Brain microvascular endothelial cell (primary cell): Measurements from ENCODE around the gene DHX58.

Experiments
- DNase-seq: peaks from one replicate; pipeline ENCODE4 v3.0.0-alpha.2; 2020
- H3K27ac ChIP-seq: fragments of 250-450 bp; sonication (Bioruptor Pico); 2 replicates; pipeline ENCODE4 v1.5.1; 2020; ENCODE audit warnings: mild to moderate bottlenecking, moderate library complexity
- H3K27me3 ChIP-seq: fragments of 250-450 bp; sonication (Bioruptor Pico); replicated peaks from 2 replicates; pipeline ENCODE4 v1.5.1; 2020; ENCODE audit warnings: mild to moderate bottlenecking
- H3K36me3 ChIP-seq: fragments of 250-450 bp; sonication (Bioruptor Pico); replicated peaks from 2 replicates; pipeline ENCODE4 v1.5.1; 2020; ENCODE audit warnings: mild to moderate bottlenecking
- H3K4me3 ChIP-seq: 2 replicates; pipeline ENCODE4 v1.5.1; 2011; ENCODE audit warnings: low read depth, mild to moderate bottlenecking, control low read depth, low read length, moderate library complexity
- in situ Hi-C: cut with HindIII; loops from 2 replicates; pipeline ENCODE4 v1.10.0; 2017; ENCODE audit warnings: low sequenced_read_pairs, low pct_ligation_motif_present
- TF ChIP-seq, protein P1 (sequence below): IDR thresholded peaks from 2 replicates; pipeline ENCODE4 v1.5.1; 2011; ENCODE audit warnings: low read depth, mild to moderate bottlenecking, moderate library complexity, low read length, control low read depth, inconsistent platforms; ENCODE audit errors: missing control alignments

The DHX58 gene

DNA sequence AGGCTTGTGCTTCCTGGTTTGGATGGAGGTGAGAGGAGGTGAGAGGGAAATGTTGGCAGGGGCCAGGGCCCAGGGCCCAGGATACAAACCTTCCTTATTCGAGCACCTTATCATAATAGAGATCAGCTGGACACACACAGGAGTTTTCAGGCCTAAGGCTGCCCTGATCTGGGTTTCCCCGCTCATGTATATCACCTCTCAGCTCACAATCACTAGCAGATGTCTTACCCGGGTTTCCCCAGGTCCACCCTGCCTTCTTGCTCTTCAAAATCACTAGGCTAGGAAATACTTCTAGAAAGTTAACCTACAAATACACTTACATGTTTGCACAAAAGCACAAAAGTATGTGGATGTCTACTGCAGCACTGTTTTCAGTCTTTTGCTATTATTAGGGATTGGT is 14.3 kb upstream of the DHX58 start:
- H3K4me3 ChIP-seq: no peak overlapping the region
- TF ChIP-seq, protein P1, sequence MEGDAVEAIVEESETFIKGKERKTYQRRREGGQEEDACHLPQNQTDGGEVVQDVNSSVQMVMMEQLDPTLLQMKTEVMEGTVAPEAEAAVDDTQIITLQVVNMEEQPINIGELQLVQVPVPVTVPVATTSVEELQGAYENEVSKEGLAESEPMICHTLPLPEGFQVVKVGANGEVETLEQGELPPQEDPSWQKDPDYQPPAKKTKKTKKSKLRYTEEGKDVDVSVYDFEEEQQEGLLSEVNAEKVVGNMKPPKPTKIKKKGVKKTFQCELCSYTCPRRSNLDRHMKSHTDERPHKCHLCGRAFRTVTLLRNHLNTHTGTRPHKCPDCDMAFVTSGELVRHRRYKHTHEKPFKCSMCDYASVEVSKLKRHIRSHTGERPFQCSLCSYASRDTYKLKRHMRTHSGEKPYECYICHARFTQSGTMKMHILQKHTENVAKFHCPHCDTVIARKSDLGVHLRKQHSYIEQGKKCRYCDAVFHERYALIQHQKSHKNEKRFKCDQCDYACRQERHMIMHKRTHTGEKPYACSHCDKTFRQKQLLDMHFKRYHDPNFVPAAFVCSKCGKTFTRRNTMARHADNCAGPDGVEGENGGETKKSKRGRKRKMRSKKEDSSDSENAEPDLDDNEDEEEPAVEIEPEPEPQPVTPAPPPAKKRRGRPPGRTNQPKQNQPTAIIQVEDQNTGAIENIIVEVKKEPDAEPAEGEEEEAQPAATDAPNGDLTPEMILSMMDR: no peak
- no peak for DNase-seq
- in situ Hi-C loops: no loop called here
- peaks cover 46% of the 10 kb centered on the region for H3K36me3 ChIP-seq
- H3K27me3 ChIP-seq: no peaks in the 10 kb centered on the region
- H3K27ac ChIP-seq: no peak overlapping the region

DNA sequence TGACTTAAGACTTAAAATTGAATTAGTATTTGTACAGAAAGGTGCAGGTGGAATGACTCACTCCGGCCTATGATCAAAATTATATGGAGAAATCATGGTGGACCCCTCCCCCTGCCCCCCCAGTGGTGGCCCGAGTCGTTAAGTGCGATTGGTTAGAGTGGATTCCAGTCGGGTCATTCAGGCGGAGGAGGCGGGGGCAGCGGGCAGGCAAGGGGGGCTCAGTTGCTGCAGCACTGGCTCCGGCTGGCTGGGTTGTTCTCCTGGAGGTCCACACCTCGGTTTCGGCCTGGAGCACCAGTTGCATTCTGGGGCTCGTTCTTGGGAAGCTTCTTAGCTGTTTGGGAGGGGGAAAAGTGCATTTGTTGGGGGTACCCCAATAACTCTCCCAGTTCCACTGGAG is 13.1 kb upstream of the DHX58 start:
- no peak overlapping the region for H3K4me3 ChIP-seq

DNA sequence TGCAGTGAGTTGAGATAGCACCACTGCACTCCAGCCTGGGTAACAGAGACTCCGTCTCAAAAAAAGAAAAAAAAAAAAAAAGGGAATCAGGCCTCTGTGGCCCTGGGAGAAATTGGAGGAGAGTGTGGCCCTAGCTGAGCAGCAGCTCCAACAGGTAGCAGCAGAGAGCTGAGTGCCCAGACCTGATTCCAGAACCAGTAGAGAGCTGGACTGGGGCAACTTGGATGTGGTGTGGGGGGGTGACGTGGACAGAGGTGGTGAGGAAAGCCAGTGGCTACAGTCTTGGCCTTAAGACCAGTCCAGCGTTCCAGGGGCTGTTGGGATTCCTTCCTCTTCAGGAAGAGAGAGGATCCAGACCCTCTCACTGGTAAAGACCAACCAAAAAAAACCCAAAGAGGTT is 11.7 kb upstream of the DHX58 start:
- TF ChIP-seq, protein P1: peak; percentile 2
- Histone ChIP-seq H3K4me3 (no peak overlapping the region), H3K36me3 (peaks cover 38% of the 10 kb centered on the region), H3K27ac (no peak overlapping the region), H3K27me3 (no peaks in the 10 kb centered on the region)
- in situ Hi-C loops: loop anchor here (25.0 kb wide), 1 partner anchor 162 kb away; the partner anchor contains the start of gene CNP
- no peak for DNase-seq

More for the DNA sequence above, 13.1 kb upstream of the DHX58 start:
- no peaks in the 10 kb centered on the region for H3K27me3 ChIP-seq
- no peak for DNase-seq
- peaks cover 46% of the 10 kb centered on the region for H3K36me3 ChIP-seq
- in situ Hi-C loops: no loop called here
- no peak overlapping the region for H3K27ac ChIP-seq
- TF ChIP-seq, protein P1: no peak

DNA sequence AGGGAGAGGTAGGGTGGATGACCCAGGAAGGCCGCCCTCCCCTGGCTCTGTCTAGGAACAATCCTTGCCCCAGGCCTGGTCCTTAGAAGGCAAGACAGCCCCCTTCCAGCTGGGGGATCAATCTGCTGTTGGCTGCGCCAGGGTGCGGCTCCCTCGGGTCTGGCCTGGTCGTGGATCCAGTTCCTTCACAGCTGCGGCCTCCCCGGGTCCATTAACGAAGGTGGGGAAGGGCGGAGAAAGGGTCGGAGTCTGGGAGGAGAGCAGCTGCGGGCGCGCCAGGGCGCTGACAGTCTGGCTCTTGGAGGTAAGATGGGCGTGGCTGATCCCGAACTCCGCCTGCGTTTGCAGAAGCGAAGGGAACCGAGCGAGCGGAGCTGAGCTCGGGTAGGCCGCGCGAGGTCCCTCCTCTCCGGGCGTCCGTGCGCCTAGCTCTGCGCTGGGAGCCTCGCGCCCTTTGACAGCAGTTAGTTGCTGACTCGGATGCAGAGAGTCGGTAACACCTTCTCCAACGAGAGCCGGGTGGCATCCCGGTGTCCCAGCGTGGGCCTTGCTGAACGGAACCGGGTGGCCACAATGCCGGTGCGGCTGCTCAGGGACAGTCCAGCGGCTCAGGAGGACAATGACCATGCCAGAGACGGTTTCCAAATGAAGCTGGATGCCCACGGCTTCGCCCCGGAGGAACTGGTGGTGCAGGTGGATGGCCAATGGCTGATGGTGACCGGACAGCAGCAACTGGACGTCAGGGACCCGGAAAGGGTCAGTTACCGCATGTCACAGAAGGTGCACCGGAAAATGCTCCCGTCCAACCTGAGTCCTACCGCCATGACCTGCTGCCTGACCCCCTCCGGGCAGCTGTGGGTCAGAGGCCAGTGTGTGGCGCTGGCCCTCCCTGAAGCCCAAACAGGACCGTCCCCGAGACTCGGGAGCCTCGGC is 10.1 kb upstream of the DHX58 start, which contains the start of gene HSPB9:
Gene HSPB9 (plus strand): TSS at position 434 of the 933 bp plus-strand sequence. CDS start 47 bp downstream, at position 481.
- Histone ChIP-seq H3K27ac (no peak within 1 kb of the TSS), H3K27me3 (no peaks in the 10 kb centered on the region), H3K4me3 (no peak within 1 kb of the TSS), H3K36me3 (peaks cover 24% of the 10 kb centered on the region)
- DNase-seq: no peak
- in situ Hi-C loops: loop anchor here (25.0 kb wide), 1 partner anchor 160 kb away; the partner anchor contains the start of gene CNP
- TF ChIP-seq, protein P1: no peak

DNA sequence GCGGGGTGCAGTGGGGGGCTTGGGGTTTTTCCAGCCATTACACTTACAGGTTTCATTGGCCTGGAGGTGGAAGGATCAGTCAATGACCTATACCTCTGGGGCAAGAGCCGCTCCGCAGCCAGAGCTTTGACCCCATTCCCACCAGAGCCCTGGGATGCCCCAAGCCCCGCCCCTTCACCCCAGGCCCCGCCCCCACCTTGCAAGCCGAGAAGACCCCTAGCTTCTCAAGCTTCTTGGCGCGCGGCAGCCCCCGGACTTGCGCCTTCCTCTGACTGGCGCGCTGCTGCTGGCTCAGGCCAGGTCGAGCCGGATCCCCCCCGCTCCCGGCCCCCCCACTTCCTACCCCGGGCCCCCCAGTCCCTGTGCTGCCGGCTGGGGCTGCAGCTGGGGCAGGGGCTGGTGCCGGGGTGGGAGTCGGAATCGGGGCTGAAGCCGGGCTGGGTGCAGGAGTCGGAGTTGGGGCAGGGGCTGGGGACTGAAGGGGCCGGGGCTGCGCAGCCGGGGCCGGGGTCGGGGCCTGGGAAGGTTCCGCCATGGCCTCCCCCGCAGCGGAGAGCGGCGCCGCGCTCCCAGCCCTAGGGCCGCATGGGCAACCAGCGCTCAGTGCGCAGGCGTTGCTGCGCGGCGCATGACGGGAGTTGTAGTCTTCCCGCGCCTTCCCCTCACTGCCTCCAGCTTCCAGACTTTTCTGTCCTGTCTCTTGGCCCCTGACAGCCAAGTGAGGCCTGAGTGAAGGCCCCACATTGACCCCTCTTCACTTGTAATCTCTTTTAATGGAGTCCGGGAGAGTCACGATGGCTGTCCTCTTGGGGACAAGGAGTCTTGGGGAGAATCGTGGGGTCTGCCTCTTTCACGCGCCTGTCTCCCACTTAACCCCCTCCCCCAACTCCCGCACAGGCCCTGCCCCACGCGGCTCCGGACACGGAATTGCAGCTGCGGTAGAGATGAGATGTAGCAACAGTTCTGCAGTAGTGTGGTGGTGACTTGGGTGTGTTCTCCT is 8.6 kb upstream of the DHX58 start, which contains the start of gene KAT2A:
Gene KAT2A (minus strand): TSS at position 598 of the 1,000 bp plus-strand sequence. CDS start 63 bp downstream, at position 535.
- in situ Hi-C loops: loop anchor here (25.0 kb wide), 1 partner anchor 159 kb away; the partner anchor contains the start of gene CNP
- no peaks in the 10 kb centered on the region for H3K27me3 ChIP-seq
- TF ChIP-seq, protein P1: no peak
- peak within 1 kb of the TSS; percentile 58 for H3K4me3 ChIP-seq
- peak; percentile 70 for DNase-seq
- H3K27ac ChIP-seq: no peak within 1 kb of the TSS
- H3K36me3 ChIP-seq: peaks cover 23% of the 10 kb centered on the region
